HG03439 (cell line): ENCODE data around the gene SV2C.

Experiments
- ATAC-seq: cut with Tn5 transposase; IDR thresholded peaks from one replicate; pipeline ENCODE4 v1.9.1; 2021; ENCODE audit warnings: mild to moderate bottlenecking, moderate library complexity; ENCODE audit not compliant: unreplicated experiment

The SV2C gene

DNA sequence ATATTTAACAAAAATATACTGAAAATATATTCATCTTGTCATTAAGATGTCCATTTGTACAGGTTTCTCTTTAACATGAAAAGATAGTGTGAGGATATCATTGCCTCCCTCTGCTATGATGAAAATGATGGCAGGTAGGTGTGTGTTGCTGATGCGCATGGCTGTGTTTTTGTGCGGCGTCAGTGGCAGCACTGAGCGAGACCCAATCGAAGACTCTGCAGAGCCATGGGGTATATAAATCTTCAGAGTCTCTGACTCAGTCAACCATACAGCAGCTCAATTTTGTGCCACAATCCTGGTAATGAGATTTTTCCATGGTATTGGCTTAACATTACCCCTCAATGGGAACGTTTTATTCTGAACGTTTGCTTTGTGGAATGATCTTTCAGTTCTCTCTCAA is 166.4 kb downstream of the SV2C start:
- ATAC-seq = no peak

GRCh38 chr5:76250463-76250862 is 167.3 kb downstream of the SV2C start:
- no peak for ATAC-seq

GRCh38 chr5:76251656-76252055 is 168.5 kb downstream of the SV2C start:
- no peak for ATAC-seq

GRCh38 chr5:76252437-76252836 is 169.3 kb downstream of the SV2C start:
- ATAC-seq = no peak

DNA sequence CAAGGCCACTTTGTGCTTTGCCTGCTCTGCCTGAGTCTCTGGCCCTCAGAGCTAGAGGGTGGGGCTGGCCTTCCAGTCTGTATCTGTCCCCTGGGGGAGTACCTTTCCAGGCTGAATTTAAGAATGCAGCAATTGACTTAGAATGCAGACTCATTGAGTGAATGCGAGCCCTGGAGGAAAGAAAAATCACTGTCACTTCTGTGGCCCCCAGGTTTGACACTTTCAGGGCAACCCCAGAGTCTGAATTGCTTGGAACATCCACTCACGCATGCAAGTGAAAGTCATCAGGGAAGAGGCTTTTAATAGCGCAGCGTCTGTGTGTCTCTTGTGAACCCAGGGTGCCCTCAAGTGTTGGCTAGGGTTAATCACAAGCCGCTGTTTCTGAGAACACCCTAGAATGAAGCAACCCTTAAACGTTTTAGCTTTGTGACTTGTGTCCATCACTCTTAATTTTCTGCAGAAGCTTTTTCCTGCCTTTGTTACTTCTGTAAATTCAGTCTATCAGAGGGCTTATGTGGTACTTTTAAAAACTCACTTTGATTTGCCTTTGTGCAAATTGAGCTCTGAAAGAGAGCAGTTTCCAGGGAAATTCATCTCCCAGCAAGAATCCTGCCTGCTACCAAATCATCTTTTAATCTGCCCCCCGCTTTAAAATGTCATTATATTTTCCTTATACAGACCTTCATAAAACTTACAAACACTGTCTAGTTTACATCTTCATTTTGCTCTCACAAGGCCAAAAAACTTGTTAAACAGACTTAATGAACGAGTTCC is 173.1 kb downstream of the SV2C start:
- ATAC-seq = peak; percentile 61

DNA sequence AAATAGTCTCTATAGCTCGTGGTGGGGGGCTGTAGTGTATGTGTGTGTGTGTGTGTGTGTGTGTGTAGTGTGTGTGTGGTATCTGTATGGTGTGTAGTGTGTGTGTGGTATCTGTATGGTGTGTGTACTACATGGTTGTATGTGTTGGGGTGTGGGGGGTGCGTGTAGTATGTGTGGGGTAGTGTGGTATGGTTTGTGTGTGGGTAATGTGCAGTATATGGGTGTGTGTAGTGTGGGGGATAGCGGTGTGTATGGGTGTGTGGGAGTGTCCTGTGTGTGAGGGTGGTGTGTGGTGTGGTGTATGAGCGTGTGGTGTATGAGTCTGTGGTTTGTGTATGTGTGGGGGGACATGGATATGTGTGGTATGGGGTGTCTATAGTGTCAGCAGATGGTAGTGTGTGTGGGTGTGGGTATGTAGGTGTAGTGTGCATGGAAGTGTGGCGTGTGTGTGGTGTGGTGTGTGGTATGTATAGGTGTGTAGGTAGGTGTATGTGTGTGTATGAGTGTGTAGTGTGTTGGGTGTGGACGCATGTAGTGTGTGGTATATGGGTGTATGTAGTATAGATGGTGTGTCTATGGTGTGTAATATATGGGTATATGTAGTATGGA is 174.1 kb downstream of the SV2C start:
- no peak for ATAC-seq

DNA sequence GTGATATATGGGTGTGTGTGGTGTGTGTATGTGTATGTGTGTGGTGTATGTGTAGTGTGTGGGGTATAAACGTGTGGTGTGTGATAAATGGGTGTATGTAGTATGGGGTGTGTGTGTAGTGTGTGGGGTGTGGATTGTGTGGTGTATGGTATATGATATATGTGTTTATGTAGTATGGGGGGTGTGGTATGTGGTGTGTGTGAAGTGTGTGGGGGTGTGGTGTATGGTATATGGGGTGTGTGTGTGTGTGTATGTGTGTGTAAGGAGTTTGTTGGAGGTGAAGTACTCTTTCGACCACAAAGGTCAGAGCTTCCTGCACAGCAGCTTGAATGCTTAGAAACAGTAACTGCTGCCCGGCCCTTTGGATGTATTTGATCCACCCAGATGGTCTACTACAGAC is 174.7 kb downstream of the SV2C start:
- ATAC-seq = no peak

- ATAC-seq = no peak
Measured at GRCh38 chr5:76264681-76265080, 181.5 kb downstream of the SV2C start.

DNA sequence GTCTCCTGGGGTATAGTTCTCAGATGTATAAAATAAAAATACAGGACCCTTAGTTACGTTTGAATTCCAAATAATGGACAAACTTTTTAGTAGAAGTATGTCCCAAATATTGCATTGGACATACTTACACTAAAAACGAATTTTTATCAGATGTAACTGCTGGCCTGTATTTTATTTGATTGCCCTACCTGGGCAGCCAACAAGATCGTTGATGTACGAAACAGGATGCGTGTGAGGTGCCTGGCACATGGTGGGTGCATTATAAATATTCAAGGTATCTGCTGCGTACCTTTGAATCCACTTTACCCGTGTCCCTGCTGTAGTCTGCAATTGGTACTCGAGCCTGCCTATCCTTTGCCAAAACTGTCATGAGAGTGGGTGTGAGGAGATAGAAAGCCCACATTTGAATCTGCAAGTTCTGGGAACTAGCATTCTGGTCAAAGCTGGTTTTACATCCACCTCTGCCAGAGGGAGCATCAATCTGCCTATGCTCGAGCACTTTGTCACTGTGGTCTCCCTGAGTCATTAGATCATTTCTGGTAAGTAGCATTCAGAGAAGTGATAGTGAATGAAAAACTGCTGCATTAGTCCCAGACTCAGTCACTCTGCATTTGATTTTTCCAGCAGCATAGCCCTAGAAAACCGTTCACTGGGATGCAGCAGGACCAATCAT is 186.2 kb downstream of the SV2C start:
- no peak for ATAC-seq

DNA sequence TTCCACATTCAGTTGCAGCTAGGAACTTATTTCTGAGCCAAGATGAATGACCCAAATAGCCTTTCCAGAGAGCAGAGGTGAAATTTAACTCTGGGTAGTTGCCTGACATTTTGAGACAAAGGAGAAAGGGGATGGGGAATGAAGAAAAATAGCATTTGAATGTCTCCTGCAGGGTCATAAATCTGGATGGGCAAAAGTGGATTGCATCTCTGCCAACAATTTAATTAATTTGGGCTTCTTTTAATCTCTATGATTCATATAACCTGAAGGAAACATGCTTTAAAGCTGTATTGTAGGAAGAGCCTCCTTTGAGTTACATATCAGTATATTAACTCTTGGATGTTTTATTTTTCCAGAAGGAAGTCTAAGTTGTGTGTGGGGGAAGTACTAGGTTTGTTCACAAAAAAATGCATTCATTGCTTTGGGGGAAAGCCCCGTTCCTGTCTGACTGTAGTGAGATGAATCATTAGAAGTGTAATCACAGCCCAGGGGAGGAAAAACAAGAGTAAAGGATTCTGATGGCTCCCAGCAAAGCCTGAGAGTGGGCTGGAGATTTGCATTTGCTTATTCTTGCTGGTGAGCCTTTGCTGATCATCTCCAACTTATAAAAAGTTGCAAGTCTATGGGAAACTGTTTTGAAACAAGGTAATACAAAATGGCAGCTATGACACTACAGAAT is 186.9 kb downstream of the SV2C start:
- no peak for ATAC-seq

GRCh38 chr5:76271836-76272235 is 188.7 kb downstream of the SV2C start:
- ATAC-seq = no peak

DNA sequence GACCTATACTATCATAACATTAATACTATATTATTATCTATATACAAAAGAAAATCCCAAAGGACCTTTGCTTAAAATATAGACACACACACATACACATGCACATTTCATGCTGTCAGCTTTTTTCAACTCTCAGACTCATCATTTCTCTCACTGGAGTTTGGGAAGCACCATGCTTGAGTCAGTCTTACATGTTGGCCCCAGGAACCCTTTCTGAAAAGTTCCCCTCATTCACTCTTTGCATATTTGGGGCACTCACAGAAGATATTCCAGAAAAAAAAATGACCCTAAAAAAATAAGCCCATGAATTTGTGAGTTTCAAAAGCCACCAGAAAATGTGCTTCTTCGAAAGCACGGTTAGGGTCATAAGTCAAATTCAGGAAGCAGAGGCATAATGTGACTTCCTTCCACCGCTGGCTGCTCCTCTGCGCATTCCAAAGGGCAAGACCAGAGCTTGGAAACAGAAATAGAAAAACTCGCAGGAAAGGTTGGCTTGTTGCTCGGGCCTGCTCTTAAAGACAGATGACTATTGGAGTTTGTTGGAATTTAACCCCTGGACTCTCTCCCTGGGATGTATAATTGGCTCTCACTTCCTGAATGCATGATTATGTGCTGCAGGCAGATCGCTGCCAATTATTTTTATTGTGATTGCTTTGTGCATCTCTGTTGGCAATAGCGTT is 190.2 kb downstream of the SV2C start:
- ATAC-seq = no peak

- ATAC-seq = no peak
Measured at GRCh38 chr5:76274571-76274970, 191.4 kb downstream of the SV2C start.

- ATAC-seq = no peak
Measured at GRCh38 chr5:76277736-76278135, 194.6 kb downstream of the SV2C start.

- no peak for ATAC-seq
Measured at GRCh38 chr5:76278261-76278789, 195.1 kb downstream of the SV2C start.

GRCh38 chr5:76280494-76280893 is 197.3 kb downstream of the SV2C start:
- ATAC-seq = no peak

DNA sequence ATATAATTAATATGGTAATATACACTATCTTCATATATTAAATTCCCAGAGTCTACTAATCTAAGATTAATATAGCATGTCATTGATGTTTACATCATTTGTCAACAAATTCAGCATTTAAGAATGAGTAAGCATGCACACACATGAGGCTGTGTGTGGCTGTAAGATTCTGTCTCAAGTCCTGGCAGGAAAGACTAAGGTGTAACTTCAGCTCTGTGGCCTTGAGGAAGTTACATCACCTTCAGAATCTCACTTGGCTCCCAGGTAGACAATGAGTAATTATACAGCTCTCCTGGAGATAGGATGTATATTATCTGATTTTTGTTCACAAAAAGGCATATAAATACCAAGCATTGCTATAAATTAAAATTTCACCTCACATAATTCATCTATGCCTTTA is 200.5 kb downstream of the SV2C start:
- ATAC-seq = no peak

DNA sequence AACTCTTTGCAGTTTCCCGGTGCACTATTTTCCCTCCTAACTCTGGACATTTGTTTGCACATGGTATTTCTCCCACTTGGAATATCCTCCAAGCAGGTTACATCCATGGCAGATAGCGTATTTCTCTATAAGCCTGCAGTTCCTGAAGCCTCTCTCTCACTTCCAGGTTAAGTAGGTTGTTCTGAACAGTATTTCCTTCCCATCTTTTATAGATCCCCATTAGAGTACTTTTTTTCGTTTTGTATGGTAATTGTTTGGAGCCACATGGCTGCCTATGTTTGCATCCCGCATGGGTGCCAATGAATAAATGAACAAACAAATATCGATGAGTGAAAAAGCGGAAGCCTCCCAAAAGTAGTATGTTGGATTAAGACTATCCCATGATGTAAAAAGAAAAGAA is 206.5 kb downstream of the SV2C start:
- ATAC-seq = no peak

GRCh38 chr5:76290321-76290757 is 207.2 kb downstream of the SV2C start:
- no peak for ATAC-seq

DNA sequence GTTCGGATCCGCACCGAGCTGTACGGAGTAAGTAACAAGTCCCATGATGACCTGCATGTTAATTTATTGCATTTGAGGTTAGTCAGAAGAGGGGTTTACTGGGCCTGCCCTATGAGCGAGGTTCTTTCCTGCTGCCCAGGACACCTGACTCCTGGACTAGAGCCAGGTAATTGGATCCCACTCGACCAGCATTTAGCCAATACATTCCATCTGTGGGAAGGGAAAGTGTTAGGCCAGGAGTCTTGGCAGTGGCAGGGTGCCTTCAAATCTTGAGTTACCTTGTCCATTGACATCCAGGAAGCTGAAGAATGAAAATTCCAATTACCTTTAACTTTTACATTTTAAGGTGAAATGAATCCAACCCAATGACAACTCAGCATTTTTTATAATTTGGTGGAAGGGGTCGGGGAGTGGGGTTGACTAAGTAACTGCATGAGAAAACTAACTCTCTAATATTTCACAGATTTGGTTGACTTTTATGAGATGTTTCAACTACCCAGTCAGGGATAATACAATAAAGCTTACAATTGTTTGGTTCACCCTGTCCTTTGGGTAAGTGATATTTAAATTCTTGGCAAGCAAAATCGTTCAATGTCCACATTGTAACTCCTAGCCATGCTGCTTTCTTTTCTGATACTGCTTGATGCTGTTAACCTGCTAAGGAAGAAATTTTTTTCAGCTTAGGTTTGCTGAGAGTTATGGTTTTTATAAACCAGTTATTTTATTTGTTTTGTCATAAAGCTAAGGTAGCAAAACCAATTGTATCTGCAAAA is 208.3 kb downstream of the SV2C start:
- ATAC-seq = no peak
